WTC11 (cell line): ENCODE results near the gene NFXL1. TPM values are rescaled to one million over a fixed set of nuclear protein-coding genes. Genes with fewer than 3 reads are reported as not detected.
A peak's percentile ranks its signal among the peaks of the same experiment; 100 is the strongest.

ENCODE experiments used
- ATAC-seq: fragments of 200-7000 bp; cut with Tn5 transposase; 2 replicates; pipeline ENCODE4 v1.10.0; 2021; ENCODE audit warnings: mild to moderate bottlenecking, moderate library complexity
- Bru-seq: library from RNA; stranded (reverse); fragments of 400-500 nt; gene quantifications from one replicate; lab custom pipeline; 2021; lab: Mats Ljungman, UMichigan
- CTCF ChIA-PET: fragments of 300-600 bp; sonication (Branson Sonifier 250); formaldehyde crosslinking; loops from one replicate; lab custom pipeline; 2021; ENCODE audit warnings: antibody characterized with exemption; lab: Charles Lee
- POLR2A ChIA-PET: fragments of 350-600 bp; sonication (Branson Sonifier 250); formaldehyde crosslinking; loops from one replicate; lab custom pipeline; 2021; ENCODE audit warnings: antibody characterized with exemption; lab: Charles Lee
- DNase-seq: peaks from one replicate; pipeline ENCODE4 v3.0.0; 2021; ENCODE audit warnings: low spot score
- H3K27ac Mint-ChIP-seq: 2 replicates; pipeline ENCODE4 v1.8.0; 2021; ENCODE audit warnings: mixed read lengths
- H3K27me3 Mint-ChIP-seq: 2 replicates; pipeline ENCODE4 v1.8.0; 2021; ENCODE audit warnings: low read depth, mild to moderate bottlenecking, moderate library complexity, mixed read lengths
- H3K36me3 Mint-ChIP-seq: 2 replicates; pipeline ENCODE4 v1.8.0; 2021; ENCODE audit warnings: mixed read lengths
- H3K4me1 Mint-ChIP-seq: 2 replicates; pipeline ENCODE4 v1.8.0; 2022; ENCODE audit warnings: mixed read lengths
- H3K4me3 Mint-ChIP-seq: 2 replicates; pipeline ENCODE4 v1.8.0; 2021; ENCODE audit warnings: mild to moderate bottlenecking, moderate library complexity, mixed read lengths
- H3K9me3 Mint-ChIP-seq: 2 replicates; pipeline ENCODE4 v1.8.0; 2021; ENCODE audit warnings: mixed read lengths
- EMX1 ChIP-seq: fragments of 250-450 bp; sonication (Bioruptor Pico); IDR thresholded peaks from 2 replicates; pipeline ENCODE4 v1.8.0; 2021; ENCODE audit warnings: mild to moderate bottlenecking
- GRHL2 ChIP-seq: fragments of 250-450 bp; sonication (Bioruptor Pico); IDR thresholded peaks from 2 replicates; pipeline ENCODE4 v1.8.0; 2022; ENCODE audit warnings: mild to moderate bottlenecking, moderate library complexity; ENCODE audit not compliant: insufficient replicate concordance, severe bottlenecking
- GTF2I ChIP-seq: fragments of 250-450 bp; sonication (Bioruptor Pico); conservative IDR thresholded peaks from 2 replicates; pipeline ENCODE4 v1.4.0; 2021; ENCODE audit warnings: mild to moderate bottlenecking
- IRF2 ChIP-seq: sonication (generic); formaldehyde crosslinking; IDR thresholded peaks from 2 replicates; pipeline ENCODE4 v1.8.0; 2022; ENCODE audit warnings: low read depth, missing genetic modification reagents, borderline replicate concordance
- JUN ChIP-seq: sonication (generic); formaldehyde crosslinking; IDR thresholded peaks from 2 replicates; pipeline ENCODE4 v1.8.0; 2023; ENCODE audit warnings: mild to moderate bottlenecking, missing genetic modification reagents
- KAT7 ChIP-seq: sonication (generic); formaldehyde crosslinking; IDR thresholded peaks from 2 replicates; pipeline ENCODE4 v1.8.1; 2023; ENCODE audit warnings: missing genetic modification reagents, mild to moderate bottlenecking, borderline replicate concordance
- NFE2L1 ChIP-seq: sonication (generic); formaldehyde crosslinking; IDR thresholded peaks from 2 replicates; pipeline ENCODE4 v1.8.1; 2023; ENCODE audit warnings: missing genetic modification reagents
- NR2C2 ChIP-seq: sonication (generic); formaldehyde crosslinking; IDR thresholded peaks from 2 replicates; pipeline ENCODE4 v1.8.0; 2022; ENCODE audit warnings: mild to moderate bottlenecking, missing genetic modification reagents
- RELA ChIP-seq: sonication (generic); formaldehyde crosslinking; IDR thresholded peaks from 2 replicates; pipeline ENCODE4 v1.8.1; 2022; ENCODE audit warnings: missing genetic modification reagents, mild to moderate bottlenecking, borderline replicate concordance
- RORB ChIP-seq: fragments of 250-450 bp; sonication (Bioruptor Pico); IDR thresholded peaks from 2 replicates; pipeline ENCODE4 v1.9.0; 2021; ENCODE audit warnings: mild to moderate bottlenecking
- SMAD3 ChIP-seq: sonication (generic); formaldehyde crosslinking; IDR thresholded peaks from 2 replicates; pipeline ENCODE4 v1.8.0; 2022; ENCODE audit warnings: missing genetic modification reagents, mild to moderate bottlenecking, borderline replicate concordance
- SMAD4 ChIP-seq: sonication (generic); formaldehyde crosslinking; IDR thresholded peaks from 2 replicates; pipeline ENCODE4 v1.8.0; 2022; ENCODE audit warnings: mild to moderate bottlenecking, missing genetic modification reagents
- ZNF121 ChIP-seq: sonication (generic); formaldehyde crosslinking; IDR thresholded peaks from 2 replicates; pipeline ENCODE4 v1.8.0; 2023; ENCODE audit warnings: missing genetic modification reagents
- ZNF219 ChIP-seq: sonication (generic); formaldehyde crosslinking; IDR thresholded peaks from 2 replicates; pipeline ENCODE4 v1.8.0; 2023; ENCODE audit warnings: missing genetic modification reagents, mild to moderate bottlenecking, borderline replicate concordance
- ZNF317 ChIP-seq: sonication (generic); formaldehyde crosslinking; IDR thresholded peaks from 2 replicates; pipeline ENCODE4 v1.8.1; 2023; ENCODE audit warnings: low read depth, mild to moderate bottlenecking, moderate library complexity, missing genetic modification reagents, borderline replicate concordance
- long read RNA-seq, 3 experiments: library from RNA in 1 of 3; library from capped mRNA in 1 of 3; library from polyadenylated mRNA in 1 of 3; unstranded in 2 of 3; stranded (forward) in 1 of 3; transcript quantifications; one replicate each; pipeline ENCODE4 v2.0.0, GENCODE V29; 2021
- total RNA-seq: library from RNA; stranded (reverse); gene quantifications from 3 replicates; pipeline ENCODE4 v1.2.3, GENCODE V29; 2021
- TF ChIP-seq, protein P1 (sequence below): fragments of 250-450 bp; sonication (Bioruptor Pico); IDR thresholded peaks from 2 replicates; pipeline ENCODE4 v1.8.0; 2021; ENCODE audit warnings: mild to moderate bottlenecking
- TF ChIP-seq, protein P2 (sequence below): fragments of 200-600 bp; IDR thresholded peaks from 2 replicates; pipeline ENCODE4 v1.8.0; 2022; ENCODE audit warnings: antibody characterized with exemption
- TF ChIP-seq, protein P3 (sequence below): fragments of 250-450 bp; sonication (Bioruptor Pico); IDR thresholded peaks from 2 replicates; pipeline ENCODE4 v1.9.0; 2021; ENCODE audit warnings: moderate library complexity, mild to moderate bottlenecking, inconsistent platforms, borderline replicate concordance
- TF ChIP-seq, protein P4 (sequence below): sonication (generic); formaldehyde crosslinking; IDR thresholded peaks from 2 replicates; pipeline ENCODE4 v1.8.1; 2023; ENCODE audit warnings: mild to moderate bottlenecking, missing genetic modification reagents, moderate library complexity
- TF ChIP-seq, protein P5 (sequence below): fragments of 250-450 bp; sonication (Bioruptor Pico); IDR thresholded peaks from 2 replicates; pipeline ENCODE4 v1.9.0; 2021; ENCODE audit warnings: mild to moderate bottlenecking, borderline replicate concordance
- TF ChIP-seq, protein P6 (sequence below): sonication (generic); formaldehyde crosslinking; IDR thresholded peaks from 2 replicates; pipeline ENCODE4 v1.8.0; 2023; ENCODE audit warnings: mild to moderate bottlenecking, missing genetic modification reagents

Gene NFXL1
- total RNA-seq (30.1 to 32.8 TPM (median 30.2 TPM) in 3 replicates), Bru-seq, nascent RNA (percentile 92 among the genes with signal in this experiment)
- long read RNA-seq, experiment 1, transcript NFXL1-201 (23 exons, 3,723 nt) = minor isoform, 5 of 86 reads
- long read RNA-seq, experiment 1, transcript NFXL1-202 (23 exons, 3,728 nt) = major isoform, 52 of 86 reads
- long read RNA-seq, experiment 1, partial matches to known transcripts = 13 of 86 reads
- long read RNA-seq, experiment 1, other reads (novel, unspliced or antisense) = 13 of 86 reads
- long read RNA-seq, experiment 2, transcript NFXL1-202 (23 exons, 3,728 nt) = major isoform, 5 of 26 reads
- long read RNA-seq, experiment 2, partial matches to known transcripts = 14 of 26 reads
- long read RNA-seq, experiment 2, other reads (novel, unspliced or antisense) = 7 of 26 reads
- long read RNA-seq, experiment 3, partial matches to known transcripts = 3 of 10 reads
- long read RNA-seq, experiment 3, other reads (novel, unspliced or antisense) = 1 of 10 reads

DNA sequence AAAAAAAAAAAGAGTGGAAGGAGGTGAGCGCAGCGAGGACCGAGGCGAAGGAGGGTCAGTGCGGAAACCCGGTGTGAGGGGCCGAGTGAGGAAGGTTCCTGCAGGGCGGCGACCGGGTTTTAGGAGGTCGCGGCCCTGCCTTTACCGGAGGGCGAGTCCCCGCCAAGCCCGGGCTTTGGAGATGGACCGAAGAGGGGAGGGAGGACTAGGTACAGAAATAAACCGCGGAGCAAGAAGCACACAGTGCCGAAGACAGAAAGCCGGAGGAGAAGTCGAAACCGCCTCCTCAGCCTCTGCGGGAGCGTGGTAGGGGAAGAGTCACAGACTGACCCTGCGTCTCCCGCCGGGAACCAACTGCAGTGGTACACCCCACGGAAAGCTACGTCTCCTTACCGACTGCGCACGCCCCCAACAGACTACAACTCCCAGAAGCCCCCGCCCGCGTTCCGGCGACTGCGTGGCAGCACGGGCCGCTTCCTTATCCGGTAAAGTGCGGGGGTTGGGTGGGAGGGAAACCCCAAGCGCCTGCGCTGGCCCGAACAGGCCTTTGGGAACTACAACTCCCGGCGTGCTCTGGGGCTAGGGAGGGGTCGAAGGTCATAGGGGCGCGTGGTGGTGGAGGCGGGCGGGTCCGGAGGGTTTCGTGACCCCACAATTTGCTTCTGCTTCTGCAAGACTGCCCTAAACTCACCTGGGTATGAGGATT is at the start of gene NFXL1:
NFXL1 (minus strand) TSS at position 364 of the 706 bp plus-strand sequence. CDS start 380 bp downstream, outside the sequence.
- Mint-ChIP-seq H3K36me3 (peaks cover 30% of the 10 kb centered on the region), H3K9me3 (peaks cover 16% of the 10 kb centered on the region), H3K27ac (peak within 1 kb of the TSS; percentile 92), H3K4me3 (peak within 1 kb of the TSS; percentile 88), H3K4me1 (peaks cover 23% of the 10 kb centered on the region), H3K27me3 (peaks cover 3% of the 10 kb centered on the region; the same call in 1 of the 2 replicates)
- ATAC-seq (peak; percentile 94), DNase-seq (peak; percentile 97)
- CTCF ChIA-PET = interaction anchor here (1.8 kb wide), 1 partner anchor 77 kb away, joined by 14 read pairs; the partner anchor contains the start of gene CORIN
- POLR2A ChIA-PET = interaction anchor here (0.7 to 1.1 kb wide), 2 partner anchors 13 to 40 kb away, joined by 3 to 4 read pairs; no protein-coding TSS in a partner anchor
- TF ChIP-seq GRHL2 (no peak), SMAD4 (CRISPR knock-in tag) (no peak), SMAD3 (CRISPR knock-in tag) (no peak), JUN (CRISPR knock-in tag) (no peak), NR2C2 (CRISPR knock-in tag) (peak; percentile 99), ZNF121 (no peak), RELA (CRISPR knock-in tag) (no peak), IRF2 (CRISPR knock-in tag) (no peak), GTF2I (no peak), ZNF219 (no peak), EMX1 (CRISPR knock-in tag) (no peak), RORB (CRISPR knock-in tag) (no peak), ZNF317 (CRISPR knock-in tag) (no peak), KAT7 (CRISPR knock-in tag) (no peak), NFE2L1 (CRISPR knock-in tag) (0 out of 2 replicates have a peak, but pooled peaks have one; percentile 54)
- TF ChIP-seq, protein P1, sequence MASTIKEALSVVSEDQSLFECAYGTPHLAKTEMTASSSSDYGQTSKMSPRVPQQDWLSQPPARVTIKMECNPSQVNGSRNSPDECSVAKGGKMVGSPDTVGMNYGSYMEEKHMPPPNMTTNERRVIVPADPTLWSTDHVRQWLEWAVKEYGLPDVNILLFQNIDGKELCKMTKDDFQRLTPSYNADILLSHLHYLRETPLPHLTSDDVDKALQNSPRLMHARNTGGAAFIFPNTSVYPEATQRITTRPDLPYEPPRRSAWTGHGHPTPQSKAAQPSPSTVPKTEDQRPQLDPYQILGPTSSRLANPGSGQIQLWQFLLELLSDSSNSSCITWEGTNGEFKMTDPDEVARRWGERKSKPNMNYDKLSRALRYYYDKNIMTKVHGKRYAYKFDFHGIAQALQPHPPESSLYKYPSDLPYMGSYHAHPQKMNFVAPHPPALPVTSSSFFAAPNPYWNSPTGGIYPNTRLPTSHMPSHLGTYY (CRISPR knock-in tag) = no peak
- TF ChIP-seq, protein P2, sequence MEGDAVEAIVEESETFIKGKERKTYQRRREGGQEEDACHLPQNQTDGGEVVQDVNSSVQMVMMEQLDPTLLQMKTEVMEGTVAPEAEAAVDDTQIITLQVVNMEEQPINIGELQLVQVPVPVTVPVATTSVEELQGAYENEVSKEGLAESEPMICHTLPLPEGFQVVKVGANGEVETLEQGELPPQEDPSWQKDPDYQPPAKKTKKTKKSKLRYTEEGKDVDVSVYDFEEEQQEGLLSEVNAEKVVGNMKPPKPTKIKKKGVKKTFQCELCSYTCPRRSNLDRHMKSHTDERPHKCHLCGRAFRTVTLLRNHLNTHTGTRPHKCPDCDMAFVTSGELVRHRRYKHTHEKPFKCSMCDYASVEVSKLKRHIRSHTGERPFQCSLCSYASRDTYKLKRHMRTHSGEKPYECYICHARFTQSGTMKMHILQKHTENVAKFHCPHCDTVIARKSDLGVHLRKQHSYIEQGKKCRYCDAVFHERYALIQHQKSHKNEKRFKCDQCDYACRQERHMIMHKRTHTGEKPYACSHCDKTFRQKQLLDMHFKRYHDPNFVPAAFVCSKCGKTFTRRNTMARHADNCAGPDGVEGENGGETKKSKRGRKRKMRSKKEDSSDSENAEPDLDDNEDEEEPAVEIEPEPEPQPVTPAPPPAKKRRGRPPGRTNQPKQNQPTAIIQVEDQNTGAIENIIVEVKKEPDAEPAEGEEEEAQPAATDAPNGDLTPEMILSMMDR = no peak
- TF ChIP-seq, protein P3, sequence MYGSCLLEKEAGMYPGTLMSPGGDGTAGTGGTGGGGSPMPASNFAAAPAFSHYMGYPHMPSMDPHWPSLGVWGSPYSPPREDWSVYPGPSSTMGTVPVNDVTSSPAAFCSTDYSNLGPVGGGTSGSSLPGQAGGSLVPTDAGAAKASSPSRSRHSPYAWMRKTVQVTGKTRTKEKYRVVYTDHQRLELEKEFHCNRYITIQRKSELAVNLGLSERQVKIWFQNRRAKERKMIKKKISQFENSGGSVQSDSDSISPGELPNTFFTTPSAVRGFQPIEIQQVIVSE (CRISPR knock-in tag) = no peak
- TF ChIP-seq, protein P4, sequence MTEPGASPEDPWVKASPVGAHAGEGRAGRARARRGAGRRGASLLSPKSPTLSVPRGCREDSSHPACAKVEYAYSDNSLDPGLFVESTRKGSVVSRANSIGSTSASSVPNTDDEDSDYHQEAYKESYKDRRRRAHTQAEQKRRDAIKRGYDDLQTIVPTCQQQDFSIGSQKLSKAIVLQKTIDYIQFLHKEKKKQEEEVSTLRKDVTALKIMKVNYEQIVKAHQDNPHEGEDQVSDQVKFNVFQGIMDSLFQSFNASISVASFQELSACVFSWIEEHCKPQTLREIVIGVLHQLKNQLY (CRISPR knock-in tag) = no peak
- TF ChIP-seq, protein P5, sequence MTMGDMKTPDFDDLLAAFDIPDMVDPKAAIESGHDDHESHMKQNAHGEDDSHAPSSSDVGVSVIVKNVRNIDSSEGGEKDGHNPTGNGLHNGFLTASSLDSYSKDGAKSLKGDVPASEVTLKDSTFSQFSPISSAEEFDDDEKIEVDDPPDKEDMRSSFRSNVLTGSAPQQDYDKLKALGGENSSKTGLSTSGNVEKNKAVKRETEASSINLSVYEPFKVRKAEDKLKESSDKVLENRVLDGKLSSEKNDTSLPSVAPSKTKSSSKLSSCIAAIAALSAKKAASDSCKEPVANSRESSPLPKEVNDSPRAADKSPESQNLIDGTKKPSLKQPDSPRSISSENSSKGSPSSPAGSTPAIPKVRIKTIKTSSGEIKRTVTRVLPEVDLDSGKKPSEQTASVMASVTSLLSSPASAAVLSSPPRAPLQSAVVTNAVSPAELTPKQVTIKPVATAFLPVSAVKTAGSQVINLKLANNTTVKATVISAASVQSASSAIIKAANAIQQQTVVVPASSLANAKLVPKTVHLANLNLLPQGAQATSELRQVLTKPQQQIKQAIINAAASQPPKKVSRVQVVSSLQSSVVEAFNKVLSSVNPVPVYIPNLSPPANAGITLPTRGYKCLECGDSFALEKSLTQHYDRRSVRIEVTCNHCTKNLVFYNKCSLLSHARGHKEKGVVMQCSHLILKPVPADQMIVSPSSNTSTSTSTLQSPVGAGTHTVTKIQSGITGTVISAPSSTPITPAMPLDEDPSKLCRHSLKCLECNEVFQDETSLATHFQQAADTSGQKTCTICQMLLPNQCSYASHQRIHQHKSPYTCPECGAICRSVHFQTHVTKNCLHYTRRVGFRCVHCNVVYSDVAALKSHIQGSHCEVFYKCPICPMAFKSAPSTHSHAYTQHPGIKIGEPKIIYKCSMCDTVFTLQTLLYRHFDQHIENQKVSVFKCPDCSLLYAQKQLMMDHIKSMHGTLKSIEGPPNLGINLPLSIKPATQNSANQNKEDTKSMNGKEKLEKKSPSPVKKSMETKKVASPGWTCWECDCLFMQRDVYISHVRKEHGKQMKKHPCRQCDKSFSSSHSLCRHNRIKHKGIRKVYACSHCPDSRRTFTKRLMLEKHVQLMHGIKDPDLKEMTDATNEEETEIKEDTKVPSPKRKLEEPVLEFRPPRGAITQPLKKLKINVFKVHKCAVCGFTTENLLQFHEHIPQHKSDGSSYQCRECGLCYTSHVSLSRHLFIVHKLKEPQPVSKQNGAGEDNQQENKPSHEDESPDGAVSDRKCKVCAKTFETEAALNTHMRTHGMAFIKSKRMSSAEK (CRISPR knock-in tag) = no peak
- TF ChIP-seq, protein P6, sequence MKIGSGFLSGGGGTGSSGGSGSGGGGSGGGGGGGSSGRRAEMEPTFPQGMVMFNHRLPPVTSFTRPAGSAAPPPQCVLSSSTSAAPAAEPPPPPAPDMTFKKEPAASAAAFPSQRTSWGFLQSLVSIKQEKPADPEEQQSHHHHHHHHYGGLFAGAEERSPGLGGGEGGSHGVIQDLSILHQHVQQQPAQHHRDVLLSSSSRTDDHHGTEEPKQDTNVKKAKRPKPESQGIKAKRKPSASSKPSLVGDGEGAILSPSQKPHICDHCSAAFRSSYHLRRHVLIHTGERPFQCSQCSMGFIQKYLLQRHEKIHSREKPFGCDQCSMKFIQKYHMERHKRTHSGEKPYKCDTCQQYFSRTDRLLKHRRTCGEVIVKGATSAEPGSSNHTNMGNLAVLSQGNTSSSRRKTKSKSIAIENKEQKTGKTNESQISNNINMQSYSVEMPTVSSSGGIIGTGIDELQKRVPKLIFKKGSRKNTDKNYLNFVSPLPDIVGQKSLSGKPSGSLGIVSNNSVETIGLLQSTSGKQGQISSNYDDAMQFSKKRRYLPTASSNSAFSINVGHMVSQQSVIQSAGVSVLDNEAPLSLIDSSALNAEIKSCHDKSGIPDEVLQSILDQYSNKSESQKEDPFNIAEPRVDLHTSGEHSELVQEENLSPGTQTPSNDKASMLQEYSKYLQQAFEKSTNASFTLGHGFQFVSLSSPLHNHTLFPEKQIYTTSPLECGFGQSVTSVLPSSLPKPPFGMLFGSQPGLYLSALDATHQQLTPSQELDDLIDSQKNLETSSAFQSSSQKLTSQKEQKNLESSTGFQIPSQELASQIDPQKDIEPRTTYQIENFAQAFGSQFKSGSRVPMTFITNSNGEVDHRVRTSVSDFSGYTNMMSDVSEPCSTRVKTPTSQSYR (CRISPR knock-in tag) = 0 out of 2 replicates have a peak, but pooled peaks have one; percentile 19
